GM12878 (cell line): ENCODE data around the gene ENOPH1. TPM values are rescaled to one million over a fixed set of nuclear protein-coding genes. Genes with fewer than 3 reads are reported as not detected.

Experiments
- HDAC6 ChIP-seq: fragments of 200-600 bp; sonication (generic); IDR thresholded peaks from one replicate; pipeline ENCODE4 v1.8.0; 2017; ENCODE audit warnings: antibody characterized with exemption; ENCODE audit not compliant: unreplicated experiment
- MTA3 ChIP-seq: IDR thresholded peaks from 2 replicates; pipeline ENCODE4 v1.6.1; 2012; ENCODE audit warnings: low read length, inconsistent platforms, borderline replicate concordance
- SMARCA5 ChIP-seq: fragments of 450-650 bp; IDR thresholded peaks from 2 replicates; pipeline ENCODE4 v1.6.1; 2017; ENCODE audit warnings: mild to moderate bottlenecking
- polyA plus RNA-seq, 11 experiments: library from polyadenylated mRNA; depleted of rRNA in 4 of 11; unstranded in 6 of 11; stranded (reverse) in 5 of 11; fragments of >200 nt; fragmentation: Nextera tagmentation in 4 of 11; fragmentation: Illumina TruSeq in 1 of 11; extraction: Ambion mirVana in 4 of 11; extraction: Trizol in 1 of 11; gene quantifications; 1 replicate in 1 of 11; 2 replicates in 10 of 11; pipeline versions ENCODE4 v1.2.1 to v1.2.3, GENCODE V29; 2011 to 2016; ENCODE audit warnings: inconsistent platforms in 2 of 11, missing spikeins in 2 of 11, low read depth in 1 of 11
- total RNA-seq, 4 experiments: library from RNA; depleted of rRNA in 3 of 4; stranded (reverse); fragments of >200 nt in 3 of 4; fragmentation: Illumina TruSeq in 1 of 4; extraction: Trizol in 1 of 4; gene quantifications; 2 replicates each; pipeline versions ENCODE4 v1.2.1 to v1.2.3, GENCODE V29; 2013 to 2021
- TF ChIP-seq, protein P1 (sequence below): fragments of 450-650 bp; IDR thresholded peaks from 2 replicates; pipeline ENCODE4 v1.6.1; 2018; ENCODE audit warnings: borderline replicate concordance, mild to moderate bottlenecking; ENCODE audit not compliant: partially characterized antibody
- TF ChIP-seq, protein P2 (sequence below): IDR thresholded peaks from 2 replicates; pipeline ENCODE4 v1.6.1; 2011; ENCODE audit warnings: borderline replicate concordance, low read depth, mild to moderate bottlenecking, moderate library complexity, low read length; ENCODE audit not compliant: insufficient read depth, poor library complexity, severe bottlenecking
- TF ChIP-seq, protein P3 (sequence below): IDR thresholded peaks from 2 replicates; pipeline ENCODE4 v1.6.1; 2012; ENCODE audit warnings: improper control_type of control experiment, low read depth, low read length; ENCODE audit not compliant: insufficient replicate concordance

Gene ENOPH1
- total and polyA plus RNA-seq, 10 of the 15 experiments (the other 5 are each of a cell fraction or from before 2014, with no cell fraction given): 24.4 to 83.6 (median 46.7) TPM

DNA sequence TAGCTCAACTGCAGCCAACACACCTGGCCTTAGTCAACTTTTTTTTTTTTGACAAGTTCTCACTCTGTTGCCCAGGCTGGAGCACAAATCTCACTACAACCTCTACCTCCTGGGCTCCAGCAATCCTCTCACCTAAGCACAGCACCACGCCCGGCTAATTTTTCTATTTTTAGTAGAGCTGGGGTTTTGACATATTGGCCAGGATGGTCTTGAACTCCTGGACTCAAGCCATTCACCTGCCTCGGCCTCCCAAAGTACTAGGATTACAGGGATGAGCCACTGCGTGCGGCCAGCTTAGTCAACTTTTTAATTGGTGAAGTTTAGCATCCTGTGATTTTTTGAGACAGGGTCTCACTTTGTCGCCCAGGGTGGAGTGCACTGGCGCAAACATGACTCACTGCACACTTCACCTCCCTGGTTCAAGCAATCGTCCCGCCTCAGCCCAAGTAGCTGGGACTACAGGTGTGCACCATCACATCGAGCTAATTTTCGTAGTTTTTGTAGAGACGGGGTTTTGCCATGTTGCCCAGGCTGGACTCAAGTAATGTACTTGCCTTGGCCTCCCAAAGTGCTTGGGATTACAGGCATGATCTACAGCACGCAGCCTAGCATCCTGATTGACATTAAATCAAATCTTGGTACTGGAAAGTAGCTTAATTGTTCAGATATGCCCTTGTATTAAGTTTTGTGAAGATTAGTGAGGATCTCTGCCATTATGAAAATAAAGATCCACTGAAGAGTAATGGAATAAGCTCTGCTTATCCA, 8.4 kb upstream of the ENOPH1 start (continued):
- TF ChIP-seq, protein P1, sequence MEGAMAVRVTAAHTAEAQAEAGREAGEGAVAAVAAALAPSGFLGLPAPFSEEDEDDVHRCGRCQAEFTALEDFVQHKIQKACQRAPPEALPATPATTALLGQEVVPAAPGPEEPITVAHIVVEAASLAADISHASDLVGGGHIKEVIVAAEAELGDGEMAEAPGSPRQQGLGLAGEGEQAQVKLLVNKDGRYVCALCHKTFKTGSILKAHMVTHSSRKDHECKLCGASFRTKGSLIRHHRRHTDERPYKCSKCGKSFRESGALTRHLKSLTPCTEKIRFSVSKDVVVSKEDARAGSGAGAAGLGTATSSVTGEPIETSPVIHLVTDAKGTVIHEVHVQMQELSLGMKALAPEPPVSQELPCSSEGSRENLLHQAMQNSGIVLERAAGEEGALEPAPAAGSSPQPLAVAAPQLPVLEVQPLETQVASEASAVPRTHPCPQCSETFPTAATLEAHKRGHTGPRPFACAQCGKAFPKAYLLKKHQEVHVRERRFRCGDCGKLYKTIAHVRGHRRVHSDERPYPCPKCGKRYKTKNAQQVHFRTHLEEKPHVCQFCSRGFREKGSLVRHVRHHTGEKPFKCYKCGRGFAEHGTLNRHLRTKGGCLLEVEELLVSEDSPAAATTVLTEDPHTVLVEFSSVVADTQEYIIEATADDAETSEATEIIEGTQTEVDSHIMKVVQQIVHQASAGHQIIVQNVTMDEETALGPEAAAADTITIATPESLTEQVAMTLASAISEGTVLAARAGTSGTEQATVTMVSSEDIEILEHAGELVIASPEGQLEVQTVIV: no peak
- TF ChIP-seq HDAC6 (peak; percentile 34), SMARCA5 (no peak), MTA3 (0 out of 2 replicates have a peak, but pooled peaks have one; percentile 68)
- TF ChIP-seq, protein P2, sequence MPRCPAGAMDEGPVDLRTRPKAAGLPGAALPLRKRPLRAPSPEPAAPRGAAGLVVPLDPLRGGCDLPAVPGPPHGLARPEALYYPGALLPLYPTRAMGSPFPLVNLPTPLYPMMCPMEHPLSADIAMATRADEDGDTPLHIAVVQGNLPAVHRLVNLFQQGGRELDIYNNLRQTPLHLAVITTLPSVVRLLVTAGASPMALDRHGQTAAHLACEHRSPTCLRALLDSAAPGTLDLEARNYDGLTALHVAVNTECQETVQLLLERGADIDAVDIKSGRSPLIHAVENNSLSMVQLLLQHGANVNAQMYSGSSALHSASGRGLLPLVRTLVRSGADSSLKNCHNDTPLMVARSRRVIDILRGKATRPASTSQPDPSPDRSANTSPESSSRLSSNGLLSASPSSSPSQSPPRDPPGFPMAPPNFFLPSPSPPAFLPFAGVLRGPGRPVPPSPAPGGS: peak; percentile 80
- TF ChIP-seq, protein P3, sequence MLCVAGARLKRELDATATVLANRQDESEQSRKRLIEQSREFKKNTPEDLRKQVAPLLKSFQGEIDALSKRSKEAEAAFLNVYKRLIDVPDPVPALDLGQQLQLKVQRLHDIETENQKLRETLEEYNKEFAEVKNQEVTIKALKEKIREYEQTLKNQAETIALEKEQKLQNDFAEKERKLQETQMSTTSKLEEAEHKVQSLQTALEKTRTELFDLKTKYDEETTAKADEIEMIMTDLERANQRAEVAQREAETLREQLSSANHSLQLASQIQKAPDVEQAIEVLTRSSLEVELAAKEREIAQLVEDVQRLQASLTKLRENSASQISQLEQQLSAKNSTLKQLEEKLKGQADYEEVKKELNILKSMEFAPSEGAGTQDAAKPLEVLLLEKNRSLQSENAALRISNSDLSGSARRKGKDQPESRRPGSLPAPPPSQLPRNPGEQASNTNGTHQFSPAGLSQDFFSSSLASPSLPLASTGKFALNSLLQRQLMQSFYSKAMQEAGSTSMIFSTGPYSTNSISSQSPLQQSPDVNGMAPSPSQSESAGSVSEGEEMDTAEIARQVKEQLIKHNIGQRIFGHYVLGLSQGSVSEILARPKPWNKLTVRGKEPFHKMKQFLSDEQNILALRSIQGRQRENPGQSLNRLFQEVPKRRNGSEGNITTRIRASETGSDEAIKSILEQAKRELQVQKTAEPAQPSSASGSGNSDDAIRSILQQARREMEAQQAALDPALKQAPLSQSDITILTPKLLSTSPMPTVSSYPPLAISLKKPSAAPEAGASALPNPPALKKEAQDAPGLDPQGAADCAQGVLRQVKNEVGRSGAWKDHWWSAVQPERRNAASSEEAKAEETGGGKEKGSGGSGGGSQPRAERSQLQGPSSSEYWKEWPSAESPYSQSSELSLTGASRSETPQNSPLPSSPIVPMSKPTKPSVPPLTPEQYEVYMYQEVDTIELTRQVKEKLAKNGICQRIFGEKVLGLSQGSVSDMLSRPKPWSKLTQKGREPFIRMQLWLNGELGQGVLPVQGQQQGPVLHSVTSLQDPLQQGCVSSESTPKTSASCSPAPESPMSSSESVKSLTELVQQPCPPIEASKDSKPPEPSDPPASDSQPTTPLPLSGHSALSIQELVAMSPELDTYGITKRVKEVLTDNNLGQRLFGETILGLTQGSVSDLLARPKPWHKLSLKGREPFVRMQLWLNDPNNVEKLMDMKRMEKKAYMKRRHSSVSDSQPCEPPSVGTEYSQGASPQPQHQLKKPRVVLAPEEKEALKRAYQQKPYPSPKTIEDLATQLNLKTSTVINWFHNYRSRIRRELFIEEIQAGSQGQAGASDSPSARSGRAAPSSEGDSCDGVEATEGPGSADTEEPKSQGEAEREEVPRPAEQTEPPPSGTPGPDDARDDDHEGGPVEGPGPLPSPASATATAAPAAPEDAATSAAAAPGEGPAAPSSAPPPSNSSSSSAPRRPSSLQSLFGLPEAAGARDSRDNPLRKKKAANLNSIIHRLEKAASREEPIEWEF: no peak
